ENCODE measurements around the gene EML1.

The EML1 gene

DNA sequence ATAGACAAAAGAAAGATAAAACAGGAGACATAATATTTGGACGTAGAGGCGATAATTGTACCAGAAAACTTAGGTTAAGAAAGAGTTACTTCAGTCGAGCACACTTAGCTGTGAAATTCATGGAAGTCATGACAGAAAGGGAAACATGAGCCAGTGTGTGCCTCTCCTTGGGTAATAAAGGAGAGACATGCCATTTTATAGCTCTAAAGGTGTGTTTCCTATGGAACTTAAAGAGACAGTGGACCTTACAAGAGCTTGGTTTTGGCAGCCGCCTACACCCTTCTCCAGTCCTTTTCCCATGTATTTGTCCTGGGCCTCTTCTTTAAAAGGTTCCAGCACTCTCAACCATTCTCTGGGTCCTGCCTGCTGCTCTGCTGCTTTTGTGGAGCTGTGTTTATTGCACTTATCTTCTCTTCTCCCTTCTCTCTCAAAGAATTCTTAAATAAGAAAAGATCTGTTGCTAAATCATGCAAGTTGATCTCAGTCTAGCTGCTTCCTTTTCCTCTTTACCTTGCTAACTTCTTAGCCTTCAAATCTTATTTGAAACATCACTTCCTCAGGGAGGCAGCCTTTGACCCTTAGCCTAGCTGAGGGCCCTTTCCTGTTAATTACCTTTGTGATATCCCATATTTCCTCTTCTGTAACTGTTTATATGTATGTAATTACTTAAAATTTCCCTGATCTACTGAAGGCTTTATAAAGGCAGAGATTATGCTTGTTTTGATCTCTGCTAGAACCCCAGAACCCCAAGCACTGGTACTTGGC lies 190.2 kb downstream of the EML1 start:
- no peak overlapping the region for H3K4me3 ChIP-seq (ENCODE audit: low read length)
- TF ChIP-seq ZNF274 (IDR thresholded peaks at IDR 0.05; ENCODE audit: low read depth, low read length) = no peak

DNA sequence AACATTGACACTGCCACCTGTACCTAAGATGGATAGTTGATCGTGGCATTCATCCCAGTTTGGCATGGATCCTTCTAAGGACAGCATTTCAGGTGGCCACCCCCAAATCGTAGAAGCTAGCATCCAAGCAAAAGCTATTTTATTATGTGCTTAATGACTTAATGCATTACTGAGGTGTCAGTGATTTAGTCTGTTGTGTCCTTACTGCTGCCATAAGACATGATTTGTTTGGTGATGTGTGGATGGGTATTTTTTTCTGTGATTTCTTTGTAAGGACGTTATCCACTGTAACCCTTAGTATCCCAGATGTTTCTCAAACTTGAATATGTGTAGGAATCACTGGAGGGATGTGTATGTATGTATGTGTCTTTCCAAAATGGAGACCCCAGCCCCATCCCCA lies 190.8 kb downstream of the EML1 start:
- no peak for TF ChIP-seq ZNF274 (IDR thresholded peaks at IDR 0.05; ENCODE audit: low read depth, low read length)
- no peak overlapping the region for H3K4me3 ChIP-seq (ENCODE audit: low read length)

DNA sequence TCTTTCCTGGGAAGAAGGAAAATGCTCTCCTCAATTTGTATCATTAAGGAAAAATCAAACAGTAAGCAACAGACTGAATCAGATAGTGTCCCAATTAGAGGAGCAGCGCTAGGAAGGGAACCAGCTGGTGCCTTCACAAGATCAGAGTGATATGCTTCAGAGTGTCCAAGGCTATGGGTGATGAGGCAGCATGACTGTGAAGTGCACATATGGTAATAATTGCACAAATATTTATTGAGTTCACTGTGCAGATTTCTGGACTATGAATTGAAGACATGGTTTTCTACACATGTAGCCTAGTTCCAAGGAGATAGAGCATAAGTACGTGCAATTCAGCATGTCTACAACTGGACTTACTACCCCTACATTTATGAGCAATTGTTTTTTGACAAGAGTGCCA lies 193.2 kb downstream of the EML1 start:
- TF ChIP-seq ZNF274 (IDR thresholded peaks at IDR 0.05; ENCODE audit: low read depth, low read length) = no peak
- H3K4me3 ChIP-seq (ENCODE audit: low read length) = no peak overlapping the region

DNA sequence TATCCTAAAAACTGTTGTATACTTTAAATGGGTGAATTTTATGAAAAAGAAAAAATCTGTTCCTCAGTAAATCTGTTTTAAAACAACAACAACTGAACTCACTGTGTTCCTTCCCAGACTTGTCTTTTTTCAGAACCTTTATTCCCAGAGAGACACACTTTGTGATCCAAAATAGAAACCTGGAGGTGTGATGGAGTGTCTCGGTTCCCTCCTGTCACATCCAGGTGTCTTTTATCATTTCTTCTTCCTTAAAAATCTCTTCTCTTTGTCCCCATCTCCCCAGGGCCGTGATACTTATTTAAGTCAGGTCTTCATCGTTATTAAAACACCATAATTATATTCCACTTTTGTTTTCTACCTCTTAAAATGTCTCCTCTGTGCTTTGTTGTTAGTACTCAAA lies 195.8 kb downstream of the EML1 start:
- no peak overlapping the region for H3K4me3 ChIP-seq (ENCODE audit: low read length)
- no peak for TF ChIP-seq ZNF274 (IDR thresholded peaks at IDR 0.05; ENCODE audit: low read depth, low read length)

DNA sequence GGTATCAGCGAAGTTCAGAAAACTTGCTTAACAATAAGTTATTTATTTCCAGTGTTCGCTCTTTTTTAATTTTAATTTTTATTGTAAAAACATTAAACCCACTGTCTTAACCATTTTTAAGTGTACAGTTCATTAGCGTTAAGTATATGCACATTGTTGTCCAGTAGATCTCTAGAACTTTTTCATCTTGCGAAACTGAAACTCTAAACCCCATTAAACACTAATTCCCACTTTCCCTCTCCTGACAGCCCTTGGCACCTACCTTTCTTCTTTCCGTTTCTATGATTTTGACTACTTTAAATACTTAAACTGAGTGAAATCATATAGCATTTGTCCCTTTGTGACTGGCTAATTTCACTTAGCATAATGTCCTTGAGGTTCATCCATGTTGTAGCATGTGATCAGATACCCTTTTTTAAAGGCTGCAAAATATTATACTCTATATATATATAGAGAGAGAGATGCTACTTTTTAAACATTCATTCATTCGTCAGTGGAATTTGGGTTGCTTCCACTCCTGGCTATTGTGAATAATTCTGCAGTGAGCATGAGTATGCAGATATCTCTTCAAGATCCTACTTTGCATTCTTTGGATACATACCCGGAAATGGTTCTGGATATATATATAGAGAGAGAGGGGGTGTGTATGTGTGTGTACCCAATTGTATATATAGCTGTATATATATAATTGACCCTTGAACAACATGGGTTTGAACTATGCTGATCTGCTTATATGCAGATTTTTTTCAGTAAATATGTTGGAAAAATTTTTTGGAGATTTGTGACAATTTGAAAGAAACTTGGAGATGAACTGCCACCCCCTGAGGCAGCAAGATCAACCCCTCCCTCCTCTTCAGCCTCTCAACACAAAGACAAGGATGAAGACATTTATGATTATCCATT lies 197.3 kb downstream of the EML1 start:
- no peak for TF ChIP-seq ZNF274 (IDR thresholded peaks at IDR 0.05; ENCODE audit: low read depth, low read length)

DNA sequence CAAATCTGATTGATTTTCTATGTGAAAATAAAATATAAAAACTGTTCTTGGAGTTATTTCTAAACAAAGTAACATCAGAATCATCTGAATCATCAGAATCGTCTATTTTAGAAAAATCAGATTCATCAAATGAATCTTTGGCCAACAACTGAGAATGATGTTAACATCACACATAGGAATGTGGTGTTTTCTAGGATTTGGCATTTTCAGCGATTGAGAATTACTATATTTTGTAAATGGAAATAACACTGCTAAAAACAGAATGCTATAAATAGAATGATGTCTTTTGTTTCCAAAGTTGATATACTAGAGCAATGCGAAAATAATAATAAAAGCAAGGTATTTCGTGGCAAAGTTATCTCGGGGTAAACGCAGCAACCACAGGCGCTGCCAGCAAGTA lies 198.1 kb downstream of the EML1 start:
- H3K4me3 ChIP-seq (ENCODE audit: low read length) = no peak overlapping the region
- no peak for TF ChIP-seq ZNF274 (IDR thresholded peaks at IDR 0.05; ENCODE audit: low read depth, low read length)

More for the DNA sequence above, 197.3 kb downstream of the EML1 start:
- no peak overlapping the region for H3K4me3 ChIP-seq (ENCODE audit: low read length)

All from GM08714 (cell line).